Smooth muscle cell (in vitro differentiated cells): ENCODE measurements around the gene RABGAP1L. TPM values are rescaled to one million over a fixed set of nuclear protein-coding genes. Genes with fewer than 3 reads are reported as not detected.
"Not testable (repeated sequence)": the region's sequence is repeated elsewhere in the genome, so short reads cannot be mapped to it uniquely, and the experiment has no call there.

ENCODE experiments used
- DNase-seq: peaks from one replicate; lab custom pipeline; 2025; ENCODE audit not compliant: unreplicated experiment; lab: John Stamatoyannopoulos, UW
- H2AFZ ChIP-seq: fragments of 200-600 bp; sonication (generic); 2 replicates; pipeline ENCODE4 v1.6.0; 2016; ENCODE audit warnings: antibody characterized with exemption, low read depth, mild to moderate bottlenecking
- H3F3A ChIP-seq: fragments of 200-600 bp; sonication (generic); 2 replicates; pipeline ENCODE4 v1.6.0; 2017; ENCODE audit warnings: antibody characterized with exemption, low read depth
- H3K27ac ChIP-seq: fragments of 200-600 bp; sonication (generic); 2 replicates; pipeline ENCODE4 v1.5.1; 2016; ENCODE audit warnings: low read depth, mild to moderate bottlenecking
- H3K27me3 ChIP-seq: fragments of 200-600 bp; sonication (generic); 2 replicates; pipeline ENCODE4 v1.6.1; 2016; ENCODE audit warnings: low read depth, mild to moderate bottlenecking
- H3K36me3 ChIP-seq: fragments of 200-600 bp; sonication (generic); 2 replicates; pipeline ENCODE4 v1.5.1; 2016; ENCODE audit warnings: low read depth
- H3K4me1 ChIP-seq: fragments of 200-600 bp; sonication (generic); 2 replicates; pipeline ENCODE4 v1.5.1; 2016; ENCODE audit warnings: low read depth
- H3K4me2 ChIP-seq: fragments of 200-600 bp; sonication (generic); 2 replicates; pipeline ENCODE4 v1.6.0; 2016; ENCODE audit warnings: mild to moderate bottlenecking
- H3K4me3 ChIP-seq: fragments of 200-600 bp; sonication (generic); 2 replicates; pipeline ENCODE4 v1.5.1; 2016; ENCODE audit warnings: mild to moderate bottlenecking
- H3K79me2 ChIP-seq: fragments of 200-600 bp; sonication (generic); 2 replicates; pipeline ENCODE4 v1.6.0; 2016; ENCODE audit warnings: low read depth, mild to moderate bottlenecking
- H3K9ac ChIP-seq: fragments of 200-600 bp; sonication (generic); 2 replicates; pipeline ENCODE4 v1.6.0; 2016; ENCODE audit warnings: low read depth
- H3K9me3 ChIP-seq: fragments of 200-600 bp; sonication (generic); replicated peaks from 2 replicates; pipeline ENCODE4 v1.5.1; 2016; ENCODE audit warnings: low read depth
- H4K20me1 ChIP-seq: fragments of 200-600 bp; sonication (generic); 2 replicates; pipeline ENCODE4 v1.6.0; 2016; ENCODE audit warnings: low read depth
- WGBS: methylation state at CpG from one replicate; pipeline ENCODE4 v1.1.7; 2016; ENCODE audit warnings: low lambda C conversion rate; 5-methylcytosine and 5-hydroxymethylcytosine counted together
- polyA plus RNA-seq: library from polyadenylated mRNA; unstranded; fragments of >200 nt; fragmentation: Nextera tagmentation; extraction: Ambion mirVana; gene quantifications from 2 replicates; pipeline ENCODE4 v1.2.1, GENCODE V29; 2016
- total RNA-seq: library from RNA; depleted of rRNA; stranded (reverse); fragments of >200 nt; gene quantifications from 2 replicates; pipeline ENCODE4 v1.2.3, GENCODE V29; 2014
- TF ChIP-seq, protein P1 (sequence below): fragments of 200-600 bp; sonication (generic); IDR thresholded peaks from 2 replicates; pipeline ENCODE4 v1.5.1; 2017; ENCODE audit warnings: borderline replicate concordance, mild to moderate bottlenecking, antibody characterized with exemption; ENCODE audit not compliant: insufficient read depth, poor library complexity, severe bottlenecking

RABGAP1L gene
- total and polyA plus RNA-seq, 2 experiments from 2014 or later: 4.8 to 24.7 TPM

- Histone ChIP-seq H3K27me3 (peaks cover 5% of the 10 kb centered on the region), H2AFZ (no peak overlapping the region), H3K4me2 (no peak overlapping the region), H3K4me1 (no peaks in the 10 kb centered on the region), H3K9ac (no peak overlapping the region), H3K4me3 (no peak overlapping the region), H4K20me1 (no peaks in the 10 kb centered on the region), H3K36me3 (no peaks in the 10 kb centered on the region), H3K9me3 (no peaks in the 10 kb centered on the region), H3K27ac (no peak overlapping the region), H3K79me2 (no peaks in the 10 kb centered on the region), H3F3A (no peaks in the 10 kb centered on the region)
- DNase-seq: no peak
- TF ChIP-seq, protein P1, sequence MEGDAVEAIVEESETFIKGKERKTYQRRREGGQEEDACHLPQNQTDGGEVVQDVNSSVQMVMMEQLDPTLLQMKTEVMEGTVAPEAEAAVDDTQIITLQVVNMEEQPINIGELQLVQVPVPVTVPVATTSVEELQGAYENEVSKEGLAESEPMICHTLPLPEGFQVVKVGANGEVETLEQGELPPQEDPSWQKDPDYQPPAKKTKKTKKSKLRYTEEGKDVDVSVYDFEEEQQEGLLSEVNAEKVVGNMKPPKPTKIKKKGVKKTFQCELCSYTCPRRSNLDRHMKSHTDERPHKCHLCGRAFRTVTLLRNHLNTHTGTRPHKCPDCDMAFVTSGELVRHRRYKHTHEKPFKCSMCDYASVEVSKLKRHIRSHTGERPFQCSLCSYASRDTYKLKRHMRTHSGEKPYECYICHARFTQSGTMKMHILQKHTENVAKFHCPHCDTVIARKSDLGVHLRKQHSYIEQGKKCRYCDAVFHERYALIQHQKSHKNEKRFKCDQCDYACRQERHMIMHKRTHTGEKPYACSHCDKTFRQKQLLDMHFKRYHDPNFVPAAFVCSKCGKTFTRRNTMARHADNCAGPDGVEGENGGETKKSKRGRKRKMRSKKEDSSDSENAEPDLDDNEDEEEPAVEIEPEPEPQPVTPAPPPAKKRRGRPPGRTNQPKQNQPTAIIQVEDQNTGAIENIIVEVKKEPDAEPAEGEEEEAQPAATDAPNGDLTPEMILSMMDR: no peak
Measured at GRCh38 chr1:174123843-174124242, 35.5 kb upstream of the RABGAP1L start.

GRCh38 chr1:174127176-174127575 lies 32.1 kb upstream of the RABGAP1L start:
- not testable (repeated sequence) for H3K4me1 ChIP-seq, DNase-seq, H3K4me3 ChIP-seq, H3K9me3 ChIP-seq, H3K9ac ChIP-seq, H2AFZ ChIP-seq, H3K27me3 ChIP-seq, H3K36me3 ChIP-seq, H4K20me1 ChIP-seq, H3K79me2 ChIP-seq, H3K4me2 ChIP-seq, H3F3A ChIP-seq, H3K27ac ChIP-seq
- 90% methylated on average over 1 of the region's 1 CpG for WGBS

DNA sequence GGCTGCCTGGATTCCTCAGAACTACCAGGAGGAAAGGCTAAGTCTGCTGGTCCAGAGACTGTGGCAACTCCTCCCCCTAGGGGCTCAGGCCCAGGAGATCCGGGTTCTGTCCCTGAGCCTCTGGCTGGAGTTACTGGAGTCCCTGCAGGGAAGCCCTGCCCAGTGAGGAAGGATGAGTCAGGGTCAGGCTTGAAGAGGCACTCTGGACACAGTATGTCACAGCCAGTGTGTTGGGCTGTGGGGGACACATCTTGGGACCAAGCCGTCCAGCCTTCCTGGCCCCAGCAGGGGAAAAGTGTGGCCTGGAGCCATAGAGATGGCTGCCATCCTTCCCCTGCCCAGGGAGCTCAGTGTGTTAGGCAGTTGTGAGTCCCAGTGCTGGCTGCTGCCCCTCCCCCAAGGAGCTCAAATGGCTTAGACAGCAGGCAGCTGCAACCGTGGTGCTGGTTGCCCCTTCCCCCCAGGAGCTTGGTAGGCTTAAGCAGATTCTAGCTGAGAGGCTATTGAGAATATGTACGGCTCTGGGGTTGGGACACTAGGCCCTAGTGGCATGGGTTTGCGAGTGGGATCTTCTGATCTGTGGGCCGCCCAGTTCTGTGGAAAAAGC lies 28.2 kb upstream of the RABGAP1L start:
- 65% methylated on average over 6 of the region's 6 CpGs for WGBS

GRCh38 chr1:174134003-174134659 lies 25.2 kb upstream of the RABGAP1L start:
- H2AFZ ChIP-seq: no peak overlapping the region
- no peaks in the 10 kb centered on the region for H3K79me2 ChIP-seq
- peaks cover 5% of the 10 kb centered on the region for H3K4me1 ChIP-seq
- H4K20me1 ChIP-seq: no peaks in the 10 kb centered on the region
- H3K4me3 ChIP-seq: no peak overlapping the region
- no peaks in the 10 kb centered on the region for H3K36me3 ChIP-seq
- TF ChIP-seq, protein P1: no peak
- no peak for DNase-seq
- WGBS: 94% methylated on average over 3 of the region's 3 CpGs
- no peak overlapping the region for H3K27ac ChIP-seq
- no peak overlapping the region for H3K9ac ChIP-seq
- no peaks in the 10 kb centered on the region for H3K27me3 ChIP-seq
- H3K9me3 ChIP-seq: no peaks in the 10 kb centered on the region
- no peaks in the 10 kb centered on the region for H3F3A ChIP-seq
- H3K4me2 ChIP-seq: no peak overlapping the region

More for the DNA sequence above, 28.2 kb upstream of the RABGAP1L start:
- H3K9me3 ChIP-seq: no peaks in the 10 kb centered on the region
- no peaks in the 10 kb centered on the region for H3K36me3 ChIP-seq
- H3K4me1 ChIP-seq: peaks cover 5% of the 10 kb centered on the region
- H3F3A ChIP-seq: no peaks in the 10 kb centered on the region
- H3K27ac ChIP-seq: no peak overlapping the region
- TF ChIP-seq, protein P1: no peak
- no peak overlapping the region for H2AFZ ChIP-seq
- no peaks in the 10 kb centered on the region for H4K20me1 ChIP-seq
- no peak overlapping the region for H3K9ac ChIP-seq
- H3K4me3 ChIP-seq: no peak overlapping the region
- H3K4me2 ChIP-seq: no peak overlapping the region
- no peaks in the 10 kb centered on the region for H3K79me2 ChIP-seq
- H3K27me3 ChIP-seq: no peaks in the 10 kb centered on the region
- no peak for DNase-seq
